Adrenal gland (tissue), 5 donors: ENCODE measurements around the gene TRDN.

ENCODE experiments used
- POLR2A ChIP-seq, 2 donors: fragments of 450-650 bp; IDR thresholded peaks; one replicate each; pipeline ENCODE4 v1.6.1; 2017; ENCODE audit warnings: antibody characterized with exemption in 2 of 2, mild to moderate bottlenecking in 2 of 2, moderate library complexity in 1 of 2
- TF ChIP-seq, protein P1 (sequence below), 6 experiments: fragments of 450-650 bp in 4 of 6; fragments of 200-600 bp in 2 of 6; sonication (generic) in 1 of 6; IDR thresholded peaks; 1 replicate in 5 of 6; 2 replicates in 1 of 6; pipeline versions ENCODE4 v1.5.1 to v1.8.0; 2016 to 2021; ENCODE audit warnings: antibody characterized with exemption in 6 of 6, mild to moderate bottlenecking in 2 of 6, moderate library complexity in 1 of 6
- donor health status: DM: no; HTN: no; CAD: no.

DNA sequence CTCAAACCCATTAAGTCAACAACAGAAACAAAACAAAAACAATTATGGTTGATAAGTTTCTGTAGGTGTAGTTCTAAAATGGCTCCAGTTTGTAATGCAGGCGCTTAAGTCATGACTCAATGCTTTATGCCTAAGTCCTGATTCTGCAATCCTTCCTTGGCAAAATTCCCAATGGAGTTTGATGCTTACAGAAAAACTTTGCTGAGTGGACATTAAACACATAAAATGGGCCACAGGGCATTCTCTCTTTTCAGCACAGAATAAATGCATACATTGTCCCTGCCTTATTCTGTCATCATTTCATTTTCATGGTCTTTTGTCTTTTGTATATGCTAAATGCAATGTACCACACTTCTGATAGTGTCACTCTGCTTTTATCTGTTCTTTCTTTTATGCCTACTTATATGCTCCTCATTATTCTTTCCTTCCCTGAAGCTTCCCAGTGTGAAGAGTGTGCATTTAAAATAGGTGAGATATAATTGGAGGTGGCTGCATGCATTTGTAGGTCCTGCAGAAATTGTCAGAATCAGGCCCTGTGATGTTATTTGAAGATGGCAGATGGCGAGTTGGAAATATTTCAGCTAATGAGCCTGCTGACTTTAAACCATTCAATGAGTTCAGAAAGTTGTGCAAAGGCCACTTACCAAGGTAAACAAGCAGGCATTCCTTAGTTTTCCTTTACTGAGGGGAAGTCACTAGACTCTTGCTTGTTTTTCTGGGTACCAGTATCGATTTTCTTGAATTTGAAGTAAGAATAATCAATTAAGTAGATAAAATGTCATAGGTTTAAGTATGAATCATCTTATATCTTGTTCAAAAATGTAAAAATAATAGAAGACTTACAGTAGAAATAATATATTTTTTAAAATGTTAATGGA is 313.1 kb downstream of the TRDN start:
- TF ChIP-seq, protein P1, sequence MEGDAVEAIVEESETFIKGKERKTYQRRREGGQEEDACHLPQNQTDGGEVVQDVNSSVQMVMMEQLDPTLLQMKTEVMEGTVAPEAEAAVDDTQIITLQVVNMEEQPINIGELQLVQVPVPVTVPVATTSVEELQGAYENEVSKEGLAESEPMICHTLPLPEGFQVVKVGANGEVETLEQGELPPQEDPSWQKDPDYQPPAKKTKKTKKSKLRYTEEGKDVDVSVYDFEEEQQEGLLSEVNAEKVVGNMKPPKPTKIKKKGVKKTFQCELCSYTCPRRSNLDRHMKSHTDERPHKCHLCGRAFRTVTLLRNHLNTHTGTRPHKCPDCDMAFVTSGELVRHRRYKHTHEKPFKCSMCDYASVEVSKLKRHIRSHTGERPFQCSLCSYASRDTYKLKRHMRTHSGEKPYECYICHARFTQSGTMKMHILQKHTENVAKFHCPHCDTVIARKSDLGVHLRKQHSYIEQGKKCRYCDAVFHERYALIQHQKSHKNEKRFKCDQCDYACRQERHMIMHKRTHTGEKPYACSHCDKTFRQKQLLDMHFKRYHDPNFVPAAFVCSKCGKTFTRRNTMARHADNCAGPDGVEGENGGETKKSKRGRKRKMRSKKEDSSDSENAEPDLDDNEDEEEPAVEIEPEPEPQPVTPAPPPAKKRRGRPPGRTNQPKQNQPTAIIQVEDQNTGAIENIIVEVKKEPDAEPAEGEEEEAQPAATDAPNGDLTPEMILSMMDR (IDR thresholded peaks at IDR 0.05), result no peak
- no peak for TF ChIP-seq POLR2A (IDR thresholded peaks at IDR 0.05)
